ENCODE data around the gene GPR85.

GPR85 gene

GRCh38 chr7:113040849-113041248, 45.8 kb downstream of the GPR85 start:
- no peak for TF ChIP-seq CTCF (IDR thresholded peaks at IDR 0.05)

- TF ChIP-seq CTCF (IDR thresholded peaks at IDR 0.05): no peak
Measured at GRCh38 chr7:113033959-113034358, 52.7 kb downstream of the GPR85 start.
